Gastroesophageal sphincter (tissue), 3 donors: ENCODE measurements around the gene TTLL7.

Experiments
- POLR2A ChIP-seq, 2 donors: fragments of 450-650 bp; IDR thresholded peaks; one replicate each; pipeline ENCODE4 v1.6.1; 2017; ENCODE audit warnings: antibody characterized with exemption in 2 of 2, mild to moderate bottlenecking in 2 of 2, moderate library complexity in 1 of 2
- TF ChIP-seq, protein P1 (sequence below), 4 experiments: fragments of 200-600 bp in 2 of 4; fragments of 450-650 bp in 2 of 4; sonication (generic) in 1 of 4; IDR thresholded peaks; one replicate each; pipeline ENCODE4 v1.5.1; 2017 to 2019; ENCODE audit warnings: antibody characterized with exemption in 4 of 4, mild to moderate bottlenecking in 2 of 4, moderate library complexity in 2 of 4

GRCh38 chr1:83932281-83932680, 66.7 kb downstream of the TTLL7 start:
- TF ChIP-seq, protein P1, sequence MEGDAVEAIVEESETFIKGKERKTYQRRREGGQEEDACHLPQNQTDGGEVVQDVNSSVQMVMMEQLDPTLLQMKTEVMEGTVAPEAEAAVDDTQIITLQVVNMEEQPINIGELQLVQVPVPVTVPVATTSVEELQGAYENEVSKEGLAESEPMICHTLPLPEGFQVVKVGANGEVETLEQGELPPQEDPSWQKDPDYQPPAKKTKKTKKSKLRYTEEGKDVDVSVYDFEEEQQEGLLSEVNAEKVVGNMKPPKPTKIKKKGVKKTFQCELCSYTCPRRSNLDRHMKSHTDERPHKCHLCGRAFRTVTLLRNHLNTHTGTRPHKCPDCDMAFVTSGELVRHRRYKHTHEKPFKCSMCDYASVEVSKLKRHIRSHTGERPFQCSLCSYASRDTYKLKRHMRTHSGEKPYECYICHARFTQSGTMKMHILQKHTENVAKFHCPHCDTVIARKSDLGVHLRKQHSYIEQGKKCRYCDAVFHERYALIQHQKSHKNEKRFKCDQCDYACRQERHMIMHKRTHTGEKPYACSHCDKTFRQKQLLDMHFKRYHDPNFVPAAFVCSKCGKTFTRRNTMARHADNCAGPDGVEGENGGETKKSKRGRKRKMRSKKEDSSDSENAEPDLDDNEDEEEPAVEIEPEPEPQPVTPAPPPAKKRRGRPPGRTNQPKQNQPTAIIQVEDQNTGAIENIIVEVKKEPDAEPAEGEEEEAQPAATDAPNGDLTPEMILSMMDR (IDR thresholded peaks at IDR 0.05) = no peak
- no peak for TF ChIP-seq POLR2A (IDR thresholded peaks at IDR 0.05)
